ENCODE measurements around the gene S100A9. TPM values are rescaled to one million over a fixed set of nuclear protein-coding genes. Genes with fewer than 3 reads are reported as not detected.

Gene S100A9
- total RNA-seq, 1 donor from 2014 or later, result 0.51 TPM

- H3K27me3 Mint-ChIP-seq (ENCODE audit: unreplicated experiment), result no peaks in the 10 kb centered on the region
- H3K9me3 Mint-ChIP-seq (ENCODE audit: unreplicated experiment), result no peaks in the 10 kb centered on the region
- no peak within 1 kb of the TSS for H3K4me3 Mint-ChIP-seq (ENCODE audit: unreplicated experiment)
- no peak within 1 kb of the TSS for H3K27ac Mint-ChIP-seq (ENCODE audit: unreplicated experiment)
- DNase-seq (ENCODE audit: low spot score), result no peak
- no peaks in the 10 kb centered on the region for H3K4me1 Mint-ChIP-seq (ENCODE audit: unreplicated experiment)
- TF ChIP-seq CTCF (IDR thresholded peaks at IDR 0.05; ENCODE audit: unreplicated experiment), result no peak
- no peaks in the 10 kb centered on the region for H3K36me3 Mint-ChIP-seq (ENCODE audit: low read depth, unreplicated experiment)
Measured at GRCh38 chr1:153375511-153375910, 17.9 kb downstream of the S100A9 start, which contains the start of gene S100A12. TSS of gene S100A12 (minus strand) at chr1:153375621. CDS start at chr1:153374592, 1,029 bp downstream.

- Mint-ChIP-seq H3K27me3 (ENCODE audit: unreplicated experiment) (no peaks in the 10 kb centered on the region), H3K4me3 (ENCODE audit: unreplicated experiment) (no peak overlapping the region), H3K36me3 (ENCODE audit: low read depth, unreplicated experiment) (no peaks in the 10 kb centered on the region), H3K27ac (ENCODE audit: unreplicated experiment) (no peak overlapping the region), H3K4me1 (ENCODE audit: unreplicated experiment) (no peaks in the 10 kb centered on the region), H3K9me3 (ENCODE audit: unreplicated experiment) (no peaks in the 10 kb centered on the region)
- DNase-seq (ENCODE audit: low spot score), result no peak
- TF ChIP-seq CTCF (IDR thresholded peaks at IDR 0.05; ENCODE audit: unreplicated experiment), result no peak
Measured at GRCh38 chr1:153379591-153379990, 21.9 kb downstream of the S100A9 start.

- H3K27ac Mint-ChIP-seq (ENCODE audit: unreplicated experiment), result no peak overlapping the region
- no peak for TF ChIP-seq CTCF (IDR thresholded peaks at IDR 0.05; ENCODE audit: unreplicated experiment)
- H3K4me3 Mint-ChIP-seq (ENCODE audit: unreplicated experiment), result no peak overlapping the region
- no peaks in the 10 kb centered on the region for H3K4me1 Mint-ChIP-seq (ENCODE audit: unreplicated experiment)
- H3K9me3 Mint-ChIP-seq (ENCODE audit: unreplicated experiment), result no peaks in the 10 kb centered on the region
- H3K27me3 Mint-ChIP-seq (ENCODE audit: unreplicated experiment), result no peaks in the 10 kb centered on the region
- no peaks in the 10 kb centered on the region for H3K36me3 Mint-ChIP-seq (ENCODE audit: low read depth, unreplicated experiment)
- DNase-seq (ENCODE audit: low spot score), result no peak
Measured at GRCh38 chr1:153380711-153381110, 23.1 kb downstream of the S100A9 start.

- DNase-seq (ENCODE audit: low spot score), result no peak
- H3K27ac Mint-ChIP-seq (ENCODE audit: unreplicated experiment), result no peak overlapping the region
- H3K27me3 Mint-ChIP-seq (ENCODE audit: unreplicated experiment), result no peaks in the 10 kb centered on the region
- H3K36me3 Mint-ChIP-seq (ENCODE audit: low read depth, unreplicated experiment), result no peaks in the 10 kb centered on the region
- no peak for TF ChIP-seq CTCF (IDR thresholded peaks at IDR 0.05; ENCODE audit: unreplicated experiment)
- H3K4me1 Mint-ChIP-seq (ENCODE audit: unreplicated experiment), result no peaks in the 10 kb centered on the region
- no peak overlapping the region for H3K4me3 Mint-ChIP-seq (ENCODE audit: unreplicated experiment)
- no peaks in the 10 kb centered on the region for H3K9me3 Mint-ChIP-seq (ENCODE audit: unreplicated experiment)
Measured at GRCh38 chr1:153384958-153385580, 27.4 kb downstream of the S100A9 start.

- Mint-ChIP-seq H3K9me3 (ENCODE audit: unreplicated experiment) (no peaks in the 10 kb centered on the region), H3K27me3 (ENCODE audit: unreplicated experiment) (no peaks in the 10 kb centered on the region), H3K27ac (ENCODE audit: unreplicated experiment) (no peak overlapping the region), H3K4me3 (ENCODE audit: unreplicated experiment) (no peak overlapping the region), H3K36me3 (ENCODE audit: low read depth, unreplicated experiment) (no peaks in the 10 kb centered on the region), H3K4me1 (ENCODE audit: unreplicated experiment) (no peaks in the 10 kb centered on the region)
- DNase-seq (ENCODE audit: low spot score), result no peak
- TF ChIP-seq CTCF (IDR thresholded peaks at IDR 0.05; ENCODE audit: unreplicated experiment), result no peak
Measured at GRCh38 chr1:153386500-153386901, 28.8 kb downstream of the S100A9 start.
